ENCODE measurements around the gene WASF2.

GRCh38 chr1:27505420-27505680 lies 15.4 kb upstream of the WASF2 start:
- TF ChIP-seq POLR2AphosphoS5 (IDR thresholded peaks at IDR 0.05; ENCODE audit: low read depth, low read length) (no peak), SIN3A (IDR thresholded peaks at IDR 0.05; ENCODE audit: borderline replicate concordance, insufficient read depth, low read length) (no peak), TAF1 (IDR thresholded peaks at IDR 0.05; ENCODE audit: borderline replicate concordance, insufficient read depth, low read length) (no peak), REST (IDR thresholded peaks at IDR 0.05; ENCODE audit: insufficient read depth in 1 of 2, low read depth in 2 of 2, low read length in 2 of 2) (no peak)

Data from PFSK-1 (cell line).